Liver (tissue), 3 donors: ENCODE data around the gene SPACA5.

Source experiments
- EGR1 ChIP-seq, 2 donors: IDR thresholded peaks; 2 replicates each; pipeline ENCODE4 v1.6.1; 2016 to 2018; ENCODE audit warnings: antibody characterized with exemption in 2 of 2, low read depth in 2 of 2
- FOXA1 ChIP-seq: IDR thresholded peaks from 2 replicates; pipeline ENCODE4 v1.6.1; 2016; ENCODE audit warnings: antibody characterized with exemption
- GABPA ChIP-seq, 2 donors: IDR thresholded peaks in 1 of 2; conservative IDR thresholded peaks in 1 of 2; 2 replicates each; pipeline ENCODE4 v1.6.1; 2016; ENCODE audit warnings: antibody characterized with exemption in 2 of 2, mild to moderate bottlenecking in 1 of 2, moderate library complexity in 1 of 2
- RAD21 ChIP-seq, 2 donors: IDR thresholded peaks; 2 replicates each; pipeline ENCODE4 v1.6.1; 2016; ENCODE audit warnings: antibody characterized with exemption in 2 of 2, mild to moderate bottlenecking in 2 of 2
- REST ChIP-seq: IDR thresholded peaks from 2 replicates; pipeline ENCODE4 v1.6.1; 2016; ENCODE audit warnings: antibody characterized with exemption, mild to moderate bottlenecking
- RXRA ChIP-seq, 2 donors: IDR thresholded peaks; 2 replicates each; pipeline ENCODE4 v1.6.1; 2017 to 2018; ENCODE audit warnings: antibody characterized with exemption in 2 of 2, mild to moderate bottlenecking in 1 of 2
- SP1 ChIP-seq: IDR thresholded peaks from 2 replicates; pipeline ENCODE4 v1.6.1; 2018; ENCODE audit warnings: antibody characterized with exemption, mild to moderate bottlenecking
- TAF1 ChIP-seq: conservative IDR thresholded peaks from 2 replicates; pipeline ENCODE4 v1.6.1; 2016; ENCODE audit warnings: antibody characterized with exemption, mild to moderate bottlenecking
- YY1 ChIP-seq: IDR thresholded peaks from 2 replicates; pipeline ENCODE4 v1.6.1; 2016; ENCODE audit warnings: antibody characterized with exemption, mild to moderate bottlenecking
- ZBTB33 ChIP-seq: IDR thresholded peaks from 2 replicates; pipeline ENCODE4 v1.6.1; 2016; ENCODE audit warnings: antibody characterized with exemption
- TF ChIP-seq, protein P1 (sequence below): fragments of 150-350 bp; IDR thresholded peaks from 2 replicates; pipeline ENCODE4 v1.5.1; 2017; ENCODE audit warnings: improper control_type of control experiment, low read depth, low read length; ENCODE audit not compliant: missing input control
- TF ChIP-seq, protein P2 (sequence below): IDR thresholded peaks from 2 replicates; pipeline ENCODE4 v1.6.1; 2016; ENCODE audit warnings: antibody characterized with exemption
- TF ChIP-seq, protein P3 (sequence below): IDR thresholded peaks from 2 replicates; pipeline ENCODE4 v1.6.1; 2016; ENCODE audit warnings: antibody characterized with exemption
- donor health status: healthy.
- donor health status: healthy.

- TF ChIP-seq YY1 (no peak), EGR1 (IDR thresholded peaks at IDR 0.05; ENCODE audit: low read depth in 2 of 2) (no peak), FOXA1 (no peak), REST (no peak), TAF1 (no peak), RAD21 (IDR thresholded peaks at IDR 0.05) (no peak), SP1 (no peak), RXRA (IDR thresholded peaks at IDR 0.05) (no peak), GABPA (IDR thresholded peaks at IDR 0.05 in 1 of 2, conservative IDR thresholded peaks at IDR 0.05 in 1 of 2) (no peak), ZBTB33 (no peak)
- TF ChIP-seq, protein P1, sequence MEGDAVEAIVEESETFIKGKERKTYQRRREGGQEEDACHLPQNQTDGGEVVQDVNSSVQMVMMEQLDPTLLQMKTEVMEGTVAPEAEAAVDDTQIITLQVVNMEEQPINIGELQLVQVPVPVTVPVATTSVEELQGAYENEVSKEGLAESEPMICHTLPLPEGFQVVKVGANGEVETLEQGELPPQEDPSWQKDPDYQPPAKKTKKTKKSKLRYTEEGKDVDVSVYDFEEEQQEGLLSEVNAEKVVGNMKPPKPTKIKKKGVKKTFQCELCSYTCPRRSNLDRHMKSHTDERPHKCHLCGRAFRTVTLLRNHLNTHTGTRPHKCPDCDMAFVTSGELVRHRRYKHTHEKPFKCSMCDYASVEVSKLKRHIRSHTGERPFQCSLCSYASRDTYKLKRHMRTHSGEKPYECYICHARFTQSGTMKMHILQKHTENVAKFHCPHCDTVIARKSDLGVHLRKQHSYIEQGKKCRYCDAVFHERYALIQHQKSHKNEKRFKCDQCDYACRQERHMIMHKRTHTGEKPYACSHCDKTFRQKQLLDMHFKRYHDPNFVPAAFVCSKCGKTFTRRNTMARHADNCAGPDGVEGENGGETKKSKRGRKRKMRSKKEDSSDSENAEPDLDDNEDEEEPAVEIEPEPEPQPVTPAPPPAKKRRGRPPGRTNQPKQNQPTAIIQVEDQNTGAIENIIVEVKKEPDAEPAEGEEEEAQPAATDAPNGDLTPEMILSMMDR: no peak
- TF ChIP-seq, protein P2, sequence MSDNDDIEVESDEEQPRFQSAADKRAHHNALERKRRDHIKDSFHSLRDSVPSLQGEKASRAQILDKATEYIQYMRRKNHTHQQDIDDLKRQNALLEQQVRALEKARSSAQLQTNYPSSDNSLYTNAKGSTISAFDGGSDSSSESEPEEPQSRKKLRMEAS: no peak
- TF ChIP-seq, protein P3, sequence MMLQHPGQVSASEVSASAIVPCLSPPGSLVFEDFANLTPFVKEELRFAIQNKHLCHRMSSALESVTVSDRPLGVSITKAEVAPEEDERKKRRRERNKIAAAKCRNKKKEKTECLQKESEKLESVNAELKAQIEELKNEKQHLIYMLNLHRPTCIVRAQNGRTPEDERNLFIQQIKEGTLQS: no peak
Measured at GRCh38 chrX:47976254-47977151, 30.3 kb upstream of the SPACA5 start.
